PC-3 (cell line): ENCODE results near the gene LINGO3. TPM values are rescaled to one million over a fixed set of nuclear protein-coding genes. Genes with fewer than 3 reads are reported as not detected.
A peak's percentile ranks its signal among the peaks of the same experiment; 100 is the strongest.

Experiments
- ATAC-seq: fragments of 200-7000 bp; cut with Tn5 transposase; 2 replicates; pipeline ENCODE4 v1.9.1; 2020; ENCODE audit warnings: mild to moderate bottlenecking, moderate library complexity
- BruUV-seq: library from RNA; stranded (reverse); fragments of 400-500 nt; replicated peaks from 2 replicates; lab custom pipeline; 2021; lab: Mats Ljungman, UMichigan
- CTCF ChIA-PET: fragments of 300-600 bp; sonication (Branson Sonifier 250); formaldehyde crosslinking; loops from one replicate; lab custom pipeline; 2022; ENCODE audit warnings: antibody characterized with exemption; lab: Charles Lee
- POLR2A ChIA-PET: fragments of 300-600 bp; sonication (Branson Sonifier 250); formaldehyde crosslinking; loops from one replicate; lab custom pipeline; 2022; ENCODE audit warnings: antibody characterized with exemption; ENCODE audit not compliant: unreplicated experiment; lab: Charles Lee
- DNase-seq: peaks from one replicate; pipeline ENCODE4 v3.0.0-alpha.2; 2015
- H2AFZ ChIP-seq: fragments of 300-600 bp; sonication (generic); 2 replicates; pipeline ENCODE4 v1.6.0; 2016; ENCODE audit warnings: antibody characterized with exemption, low read length
- H3F3A ChIP-seq: fragments of 300-600 bp; sonication (generic); one replicate; pipeline ENCODE4 v1.6.0; 2017; ENCODE audit warnings: antibody characterized with exemption, low read length, control low read depth, mild to moderate bottlenecking; ENCODE audit not compliant: unreplicated experiment
- H3K27ac ChIP-seq: fragments of 300-600 bp; sonication (generic); 2 replicates; pipeline ENCODE4 v1.5.1; 2016; ENCODE audit warnings: mild to moderate bottlenecking, low read length
- H3K27me3 ChIP-seq: fragments of 300-600 bp; sonication (generic); 2 replicates; pipeline ENCODE4 v1.6.1; 2016; ENCODE audit warnings: low read length, mixed read lengths
- H3K36me3 ChIP-seq: fragments of 300-600 bp; sonication (generic); 2 replicates; pipeline ENCODE4 v1.6.1; 2016; ENCODE audit warnings: low read depth, mixed run types, low read length, mixed read lengths
- H3K4me1 ChIP-seq: fragments of 300-600 bp; sonication (generic); 2 replicates; pipeline ENCODE4 v1.5.1; 2016; ENCODE audit warnings: low read length; ENCODE audit not compliant: insufficient read depth
- H3K4me2 ChIP-seq: fragments of 300-600 bp; sonication (generic); 2 replicates; pipeline ENCODE4 v1.6.0; 2016; ENCODE audit warnings: low read length
- H3K4me3 ChIP-seq: fragments of 300-600 bp; sonication (generic); 2 replicates; pipeline ENCODE4 v1.5.1; 2016; ENCODE audit warnings: mild to moderate bottlenecking, low read length, mixed read lengths
- H3K79me2 ChIP-seq: fragments of 300-600 bp; sonication (generic); 2 replicates; pipeline ENCODE4 v1.6.1; 2017; ENCODE audit warnings: low read length, mixed read lengths
- H3K9ac ChIP-seq: fragments of 300-600 bp; sonication (generic); 2 replicates; pipeline ENCODE4 v1.6.0; 2016; ENCODE audit warnings: mild to moderate bottlenecking, low read length
- H3K9me2 ChIP-seq: fragments of 300-600 bp; sonication (generic); replicated peaks from 2 replicates; pipeline ENCODE4 v1.6.1; 2016; ENCODE audit warnings: mixed run types, low read length, mixed read lengths
- H3K9me3 ChIP-seq: fragments of 300-600 bp; sonication (generic); 2 replicates; pipeline ENCODE4 v1.6.1; 2016; ENCODE audit warnings: low read length, mixed read lengths
- H4K20me1 ChIP-seq: fragments of 300-600 bp; sonication (generic); 2 replicates; pipeline ENCODE4 v1.6.1; 2016; ENCODE audit warnings: low read length, mixed read lengths
- EZH2 ChIP-seq: fragments of 300-600 bp; sonication (generic); IDR thresholded peaks from one replicate; pipeline ENCODE4 v1.6.1; 2017; ENCODE audit warnings: antibody characterized with exemption, mild to moderate bottlenecking, low read length; ENCODE audit not compliant: unreplicated experiment
- EZH2phosphoT487 ChIP-seq: fragments of 300-600 bp; sonication (generic); IDR thresholded peaks from 2 replicates; pipeline ENCODE4 v1.6.1; 2018; ENCODE audit warnings: mild to moderate bottlenecking, antibody characterized with exemption, low read length, borderline replicate concordance
- intact Hi-C: fragments of 100-400 bp; cut with micrococcal nuclease; formaldehyde crosslinking; loops from 2 replicates; pipeline ENCODE4 v1.9.0; 2023
- total RNA-seq: library from RNA; depleted of rRNA; stranded (reverse); fragments of >200 nt; gene quantifications from 2 replicates; pipeline ENCODE4 v1.2.3, GENCODE V29; 2014
- TF ChIP-seq, protein P1 (sequence below): fragments of 300-600 bp; sonication (generic); conservative IDR thresholded peaks from 2 replicates; pipeline ENCODE4 v1.5.1; 2017; ENCODE audit warnings: antibody characterized with exemption, low read depth, mild to moderate bottlenecking, low read length

LINGO3 gene
- total RNA-seq, 1 experiment from 2014 or later: not detected

DNA sequence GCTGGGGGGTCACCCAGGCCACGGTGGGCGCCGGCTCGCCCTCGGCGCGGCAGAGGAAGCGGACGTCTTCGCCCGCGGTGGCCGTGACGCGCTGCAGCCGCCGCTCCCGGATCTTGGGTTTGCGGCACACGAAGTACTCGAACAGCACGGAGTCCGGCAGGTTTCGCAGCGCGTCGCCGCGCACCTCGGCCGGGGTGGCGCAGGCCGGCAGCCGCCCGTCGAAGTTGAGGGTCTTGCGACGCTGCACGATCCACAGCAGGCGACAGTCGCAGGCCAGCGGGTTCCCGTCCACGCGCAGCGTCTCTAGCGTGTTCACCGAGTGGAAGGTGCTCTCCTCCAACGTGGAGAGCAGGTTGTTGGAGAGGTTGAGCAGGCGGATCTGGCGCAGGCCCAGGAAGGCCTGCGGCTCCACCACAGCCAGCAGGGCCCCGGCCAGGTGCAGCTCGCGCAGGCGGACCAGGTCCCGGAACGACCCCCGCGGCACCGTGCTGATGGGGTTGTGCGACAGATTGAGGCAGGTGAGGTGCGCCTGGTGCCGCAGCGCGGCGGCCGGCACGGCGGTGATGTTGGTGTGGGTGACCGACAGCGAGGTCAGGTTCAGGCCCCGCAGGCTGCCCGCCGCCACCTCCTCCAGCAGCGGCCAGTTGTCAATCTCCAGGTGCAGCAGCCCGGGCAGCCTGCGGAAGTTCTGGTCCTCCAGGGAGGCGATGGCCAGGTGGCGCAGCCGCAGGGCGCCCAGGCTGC is 17.3 kb downstream of the LINGO3 start:
- Histone ChIP-seq H3K4me1 (no peaks in the 10 kb centered on the region), H3K9me3 (no peaks in the 10 kb centered on the region), H3K9ac (no peak overlapping the region), H3K9me2 (no peaks in the 10 kb centered on the region), H3K79me2 (no peaks in the 10 kb centered on the region), H3K27me3 (peaks cover 21% of the 10 kb centered on the region), H3F3A (no peaks in the 10 kb centered on the region), H3K27ac (no peak overlapping the region), H4K20me1 (no peaks in the 10 kb centered on the region), H3K36me3 (no peaks in the 10 kb centered on the region), H3K4me2 (peak overlapping the region; percentile 74), H3K4me3 (peak overlapping the region; percentile 51), H2AFZ (no peak overlapping the region)
- BruUV-seq: no TSS peak
- TF ChIP-seq EZH2 (peak; percentile 67), EZH2phosphoT487 (no peak)
- ChIA-PET CTCF (no interaction called here), POLR2A (no interaction called here)
- intact Hi-C loops: no loop called here
- peak; percentile 30 for ATAC-seq
- DNase-seq: no peak

DNA sequence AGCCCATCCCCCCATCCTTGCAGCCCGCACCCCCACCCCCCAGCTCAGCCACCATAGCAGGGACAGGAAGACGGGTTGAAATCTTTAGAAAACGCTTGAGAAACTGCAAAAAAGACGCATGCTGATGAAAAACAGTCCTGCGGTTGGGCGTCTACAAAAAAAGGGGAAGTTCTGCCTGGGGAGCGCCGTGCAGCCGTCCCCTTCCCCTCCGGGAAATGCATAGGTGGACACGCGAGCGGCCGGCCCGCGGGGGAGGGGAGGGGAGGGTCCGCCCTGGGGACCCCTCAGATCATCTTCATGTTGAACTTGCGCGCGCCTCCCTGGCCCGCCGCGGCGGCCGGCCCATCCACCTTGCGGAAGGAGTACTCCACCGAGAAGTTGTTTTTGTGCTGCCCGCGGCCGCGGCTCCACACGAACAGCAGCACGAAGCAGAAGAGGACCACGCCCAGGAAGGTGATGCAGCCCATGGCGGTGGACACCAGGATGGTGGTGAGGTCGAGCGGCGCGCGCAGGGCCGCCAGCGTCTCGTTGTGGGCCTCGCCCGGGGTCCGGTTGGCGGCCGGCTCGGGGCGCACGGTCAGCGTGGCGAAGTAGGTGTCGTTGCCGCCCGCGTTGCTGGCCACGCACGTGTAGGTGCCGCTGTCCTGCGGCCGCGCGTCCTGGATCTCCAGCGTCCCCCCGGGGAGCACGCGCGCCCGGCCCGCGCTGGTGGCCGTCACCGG is 18.1 kb downstream of the LINGO3 start:
- DNase-seq: no peak
- Histone ChIP-seq H3K36me3 (no peaks in the 10 kb centered on the region), H3K9me2 (no peaks in the 10 kb centered on the region), H3K4me2 (peak overlapping the region; percentile 74), H3K9me3 (no peaks in the 10 kb centered on the region), H3K27me3 (peaks cover 21% of the 10 kb centered on the region), H3K9ac (no peak overlapping the region), H2AFZ (no peak overlapping the region), H3K27ac (no peak overlapping the region), H4K20me1 (no peaks in the 10 kb centered on the region), H3K79me2 (no peaks in the 10 kb centered on the region), H3F3A (no peaks in the 10 kb centered on the region), H3K4me1 (no peaks in the 10 kb centered on the region), H3K4me3 (peak overlapping the region; percentile 51)
- no peak for TF ChIP-seq EZH2phosphoT487
- TF ChIP-seq EZH2: no peak
- TF ChIP-seq, protein P1, sequence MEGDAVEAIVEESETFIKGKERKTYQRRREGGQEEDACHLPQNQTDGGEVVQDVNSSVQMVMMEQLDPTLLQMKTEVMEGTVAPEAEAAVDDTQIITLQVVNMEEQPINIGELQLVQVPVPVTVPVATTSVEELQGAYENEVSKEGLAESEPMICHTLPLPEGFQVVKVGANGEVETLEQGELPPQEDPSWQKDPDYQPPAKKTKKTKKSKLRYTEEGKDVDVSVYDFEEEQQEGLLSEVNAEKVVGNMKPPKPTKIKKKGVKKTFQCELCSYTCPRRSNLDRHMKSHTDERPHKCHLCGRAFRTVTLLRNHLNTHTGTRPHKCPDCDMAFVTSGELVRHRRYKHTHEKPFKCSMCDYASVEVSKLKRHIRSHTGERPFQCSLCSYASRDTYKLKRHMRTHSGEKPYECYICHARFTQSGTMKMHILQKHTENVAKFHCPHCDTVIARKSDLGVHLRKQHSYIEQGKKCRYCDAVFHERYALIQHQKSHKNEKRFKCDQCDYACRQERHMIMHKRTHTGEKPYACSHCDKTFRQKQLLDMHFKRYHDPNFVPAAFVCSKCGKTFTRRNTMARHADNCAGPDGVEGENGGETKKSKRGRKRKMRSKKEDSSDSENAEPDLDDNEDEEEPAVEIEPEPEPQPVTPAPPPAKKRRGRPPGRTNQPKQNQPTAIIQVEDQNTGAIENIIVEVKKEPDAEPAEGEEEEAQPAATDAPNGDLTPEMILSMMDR: no peak
- peak; percentile 51; the same call in 1 of the 2 replicates for ATAC-seq
- intact Hi-C loops: no loop called here
- POLR2A ChIA-PET: no interaction called here
- BruUV-seq: no TSS peak
- CTCF ChIA-PET: no interaction called here

DNA sequence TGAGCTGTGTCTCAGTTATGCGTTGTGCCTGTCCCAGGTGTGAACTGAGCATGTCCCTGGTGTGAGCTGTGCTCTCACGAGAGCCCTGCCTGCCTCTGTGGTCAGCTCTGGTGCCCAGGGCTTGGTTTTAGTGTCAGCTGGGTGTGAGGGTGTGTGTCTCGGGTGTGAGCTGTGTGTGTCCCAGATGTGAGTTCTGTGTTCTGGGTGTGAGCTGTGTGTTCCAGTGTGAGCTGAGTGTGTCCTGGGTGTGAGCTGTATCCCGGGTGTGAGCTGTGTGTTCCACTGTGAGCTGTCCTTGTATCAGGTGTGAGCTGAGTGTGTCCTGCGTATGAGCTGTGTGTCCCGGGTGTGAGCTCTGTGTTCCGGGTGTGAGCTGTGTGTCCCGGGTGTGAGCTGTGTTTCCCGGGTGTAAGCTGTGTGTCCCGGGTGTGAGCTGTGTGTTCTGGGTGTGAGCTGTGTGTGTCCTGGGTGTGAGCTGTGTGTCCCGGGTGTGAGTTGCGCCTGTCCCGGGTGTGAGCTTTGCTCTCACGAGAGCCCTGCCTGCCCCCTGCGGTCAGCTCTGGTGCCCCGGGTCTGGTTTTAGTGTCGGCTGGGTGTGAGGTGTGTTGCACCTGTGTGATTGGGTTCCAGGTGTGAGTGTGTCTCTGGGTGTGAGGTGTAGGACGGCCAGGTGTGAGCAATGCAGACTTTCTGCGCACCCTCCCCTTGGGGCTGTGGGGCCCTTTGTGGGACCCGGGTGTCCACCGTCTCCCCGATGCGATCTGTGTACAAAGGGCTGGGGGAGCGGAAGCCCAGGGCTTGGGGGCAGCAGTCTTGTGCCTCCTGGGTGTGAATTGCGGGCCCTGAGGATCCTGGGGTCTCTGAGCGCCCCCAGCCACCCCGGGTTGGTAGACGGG is 18.9 kb downstream of the LINGO3 start:
- DNase-seq (no peak), ATAC-seq (no peak)
- Histone ChIP-seq H3K4me1 (no peaks in the 10 kb centered on the region), H3K27me3 (peaks cover 21% of the 10 kb centered on the region), H4K20me1 (no peaks in the 10 kb centered on the region), H3K9me2 (no peaks in the 10 kb centered on the region), H3K79me2 (no peaks in the 10 kb centered on the region), H2AFZ (no peak overlapping the region), H3F3A (no peaks in the 10 kb centered on the region), H3K4me2 (peak overlapping the region; percentile 74; the same call in 1 of the 2 replicates), H3K9me3 (no peaks in the 10 kb centered on the region), H3K9ac (no peak overlapping the region), H3K27ac (no peak overlapping the region), H3K36me3 (no peaks in the 10 kb centered on the region), H3K4me3 (no peak overlapping the region)
- CTCF ChIA-PET: no interaction called here
- TF ChIP-seq, protein P1: no peak
- TF ChIP-seq EZH2 (no peak), EZH2phosphoT487 (no peak)
- POLR2A ChIA-PET: no interaction called here
- intact Hi-C loops: no loop called here
- no TSS peak for BruUV-seq
